Right ventricle myocardium superior (tissue), 1 donor: ENCODE measurements around the gene ZFP36L2. TPM values are rescaled to one million over a fixed set of nuclear protein-coding genes. Genes with fewer than 3 reads are reported as not detected.

Experiments
- ATAC-seq: fragments of 200-7000 bp; cut with Tn5 transposase; one replicate; pipeline ENCODE4 v1.9.1; 2020; ENCODE audit warnings: mild to moderate bottlenecking; ENCODE audit not compliant: poor library complexity
- DNase-seq: peaks from one replicate; pipeline ENCODE4 v3.0.0-alpha.2; 2020
- intact Hi-C: fragments of 100-400 bp; cut with DNase I; formaldehyde crosslinking; loops from one replicate; pipeline ENCODE4 v1.11.2; 2022
- total RNA-seq: library from RNA; stranded (reverse); fragmentation: NEBNext Ultra II Directional; extraction: Animal tissue kit (Norgen Biotek cat#: 25700); gene quantifications from one replicate; pipeline ENCODE4 v1.2.1, GENCODE V29; 2021
- donor health status: DM: no; HTN: yes; CAD: no; lungs with severe emphysema.

The ZFP36L2 gene
- total RNA-seq, 1 donor from 2014 or later: 45.0 TPM

GRCh38 chr2:43217228-43218154, 8.9 kb downstream of the ZFP36L2 start:
- intact Hi-C loops: no loop called here
- ATAC-seq: no peak
- DNase-seq: no peak

GRCh38 chr2:43216629-43217028, 9.8 kb downstream of the ZFP36L2 start:
- ATAC-seq (no peak), DNase-seq (no peak)
- intact Hi-C loops: no loop called here

- DNase-seq (no peak), ATAC-seq (no peak)
- intact Hi-C loops: no loop called here
Observed at GRCh38 chr2:43215673-43216255, 10.6 kb downstream of the ZFP36L2 start.

GRCh38 chr2:43214253-43214652, 12.2 kb downstream of the ZFP36L2 start:
- intact Hi-C loops: loop anchor here (5.0 kb wide), 1 partner anchor 37 kb away; no protein-coding TSS in a partner anchor
- DNase-seq (no peak), ATAC-seq (no peak)

- intact Hi-C loops: loop anchor here (5.0 kb wide), 1 partner anchor 36 kb away; no protein-coding TSS in a partner anchor
- DNase-seq (peak; percentile 64), ATAC-seq (peak; percentile 16)
Observed at GRCh38 chr2:43212931-43213330, 13.5 kb downstream of the ZFP36L2 start.

- no peak for ATAC-seq
- intact Hi-C loops: loop anchor here (5.0 kb wide), 1 partner anchor 35 kb away; no protein-coding TSS in a partner anchor
- DNase-seq: no peak
Observed at GRCh38 chr2:43212216-43212835, 14.1 kb downstream of the ZFP36L2 start.

- intact Hi-C loops: loop anchor here (5.0 kb wide), 1 partner anchor 33 kb away; no protein-coding TSS in a partner anchor
- peak; percentile 71 for ATAC-seq
- peak; percentile 77 for DNase-seq
Observed at GRCh38 chr2:43210467-43211303, 15.7 kb downstream of the ZFP36L2 start.

- no peak for DNase-seq
- ATAC-seq: no peak
- intact Hi-C loops: loop anchor here (5.0 kb wide), 1 partner anchor 33 kb away; no protein-coding TSS in a partner anchor
Observed at GRCh38 chr2:43210125-43210466, 16.3 kb downstream of the ZFP36L2 start.

- intact Hi-C loops: no loop called here
- no peak for DNase-seq
Observed at GRCh38 chr2:43209204-43209717, 17.1 kb downstream of the ZFP36L2 start.

GRCh38 chr2:43207553-43208300, 18.7 kb downstream of the ZFP36L2 start:
- no peak for DNase-seq
- intact Hi-C loops: no loop called here

More at GRCh38 chr2:43209204-43209717, 17.1 kb downstream of the ZFP36L2 start:
- ATAC-seq: no peak

GRCh38 chr2:43206602-43207001, 19.8 kb downstream of the ZFP36L2 start:
- no peak for DNase-seq
- intact Hi-C loops: no loop called here
- no peak for ATAC-seq

More at GRCh38 chr2:43207553-43208300, 18.7 kb downstream of the ZFP36L2 start:
- no peak for ATAC-seq

- DNase-seq (no peak), ATAC-seq (no peak)
- intact Hi-C loops: no loop called here
Observed at GRCh38 chr2:43203373-43203772, 23.0 kb downstream of the ZFP36L2 start.

GRCh38 chr2:43202289-43202688, 24.1 kb downstream of the ZFP36L2 start:
- DNase-seq (no peak), ATAC-seq (no peak)
- intact Hi-C loops: no loop called here

GRCh38 chr2:43201497-43201896, 24.9 kb downstream of the ZFP36L2 start:
- intact Hi-C loops: no loop called here
- no peak for ATAC-seq

GRCh38 chr2:43201016-43201415, 25.4 kb downstream of the ZFP36L2 start:
- intact Hi-C loops: no loop called here
- no peak for DNase-seq
- no peak for ATAC-seq

More at GRCh38 chr2:43201497-43201896, 24.9 kb downstream of the ZFP36L2 start:
- DNase-seq: no peak

GRCh38 chr2:43199492-43200488, 26.6 kb downstream of the ZFP36L2 start:
- intact Hi-C loops: no loop called here
- ATAC-seq (no peak), DNase-seq (no peak)
